ENCODE results near the gene TMEM169.
A peak's percentile ranks its signal among the peaks of the same experiment; 100 is the strongest.

The TMEM169 gene

GRCh38 chr2:216114382-216114713 lies 32.6 kb downstream of the TMEM169 start:
- TF ChIP-seq CTCF (IDR thresholded peaks at IDR 0.05): no peak

GRCh38 chr2:216114714-216115531 lies 33.2 kb downstream of the TMEM169 start:
- peak; percentile 77 for TF ChIP-seq CTCF (IDR thresholded peaks at IDR 0.05)

GRCh38 chr2:216116418-216116817 lies 34.7 kb downstream of the TMEM169 start:
- TF ChIP-seq CTCF (IDR thresholded peaks at IDR 0.05): no peak

- TF ChIP-seq CTCF (IDR thresholded peaks at IDR 0.05): no peak
These were observed 36.0 kb downstream of the TMEM169 start for GRCh38 chr2:216117561-216118340.

GRCh38 chr2:216118474-216118873 lies 36.8 kb downstream of the TMEM169 start:
- TF ChIP-seq CTCF (IDR thresholded peaks at IDR 0.05): no peak

GRCh38 chr2:216119146-216119545 lies 37.4 kb downstream of the TMEM169 start:
- TF ChIP-seq CTCF (IDR thresholded peaks at IDR 0.05): no peak

- TF ChIP-seq CTCF (IDR thresholded peaks at IDR 0.05): no peak
These were observed 38.3 kb downstream of the TMEM169 start for GRCh38 chr2:216119986-216120385.

All from LNCAP (cell line).